NCI-H2196 (cell line): ENCODE measurements around the gene RAB40C.

Experiments used
- DNase-seq: peaks from one replicate; lab custom pipeline; 2025; ENCODE audit not compliant: unreplicated experiment; lab: John Stamatoyannopoulos, UW

Gene RAB40C

DNA sequence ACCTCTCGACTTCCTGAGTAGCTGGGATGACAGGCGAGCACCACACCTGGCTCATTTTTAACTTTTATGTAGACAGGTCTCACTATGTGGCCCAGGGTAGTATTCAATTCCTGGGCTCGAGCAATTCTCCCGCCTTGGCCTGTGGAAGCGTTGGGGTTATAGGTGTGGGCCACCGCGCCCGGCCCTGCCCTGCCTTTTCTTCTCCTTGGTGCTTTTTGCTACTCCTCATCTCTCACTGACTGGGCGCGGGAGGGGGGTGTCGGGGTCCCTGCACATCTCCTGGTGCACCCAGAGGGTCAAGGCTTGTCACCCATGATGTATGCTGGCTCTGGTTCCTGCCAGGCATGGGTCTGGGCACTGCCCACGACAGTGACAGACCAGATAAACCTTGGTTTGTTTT lies 54.7 kb downstream of the RAB40C start:
- DNase-seq = no peak

DNA sequence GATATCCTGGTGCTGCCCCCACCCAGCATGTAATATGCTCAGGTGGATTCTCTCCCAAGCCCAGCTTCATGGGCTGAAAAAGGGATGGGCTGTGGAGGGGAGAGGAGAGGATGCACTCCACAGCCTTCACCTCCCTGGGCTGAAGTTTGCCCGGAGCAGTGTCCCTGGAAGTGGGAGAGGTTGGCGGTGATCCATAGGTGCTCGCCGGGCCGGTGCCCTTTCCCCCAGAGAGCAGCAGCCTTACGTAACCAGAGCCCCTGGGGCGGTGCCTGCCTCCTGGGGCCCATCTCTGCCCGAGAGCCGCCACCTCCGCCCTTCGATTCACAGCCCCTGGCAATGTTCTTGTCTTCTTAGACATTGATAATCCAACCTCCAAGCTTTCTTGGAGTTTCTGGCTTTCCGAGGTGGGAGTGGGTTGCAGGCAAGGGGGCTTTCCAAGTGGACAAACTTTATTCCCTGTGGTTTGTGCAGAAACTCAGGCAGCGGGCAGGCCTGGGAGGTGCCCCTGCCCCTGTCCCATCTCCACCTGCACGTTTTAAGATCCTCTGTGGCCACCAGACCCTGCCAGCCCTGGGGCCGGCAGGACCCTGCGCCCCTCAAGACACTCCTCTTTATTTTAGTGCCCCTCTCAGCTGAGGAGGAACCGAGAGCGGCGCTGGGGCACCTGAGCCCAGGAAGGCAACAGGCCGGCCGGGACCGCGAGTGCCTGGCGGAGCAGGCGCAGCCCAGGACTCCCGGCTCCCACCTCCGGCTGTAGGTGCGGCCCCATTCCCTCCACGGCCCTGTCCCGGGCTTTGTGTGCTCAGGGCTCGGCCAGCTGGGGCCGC lies 56.2 kb downstream of the RAB40C start:
- DNase-seq = no peak

DNA sequence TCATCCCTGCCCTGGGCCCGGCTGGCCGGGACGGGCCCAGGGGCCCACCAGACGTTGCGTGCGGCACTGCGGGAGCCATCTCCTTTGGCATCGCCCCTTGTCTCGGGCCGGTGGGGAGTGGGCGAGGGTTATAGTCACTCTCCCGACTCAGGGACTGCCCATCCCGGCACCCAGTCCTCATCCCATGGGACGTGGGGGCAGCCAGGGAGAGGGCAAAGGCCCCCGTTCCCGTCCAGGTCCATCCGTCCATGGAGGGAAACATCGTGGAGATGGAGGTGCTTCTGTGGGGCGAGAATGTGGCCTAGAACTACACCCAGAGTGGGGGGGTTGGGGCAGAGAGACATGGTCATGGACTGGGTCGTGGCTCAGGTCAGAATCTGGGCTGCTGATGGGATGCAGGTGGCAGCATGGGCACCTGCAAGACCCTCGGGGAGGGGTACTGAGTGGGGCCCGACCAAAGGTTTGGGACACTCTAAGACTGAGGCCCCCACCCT lies 56.9 kb downstream of the RAB40C start:
- DNase-seq = no peak

DNA sequence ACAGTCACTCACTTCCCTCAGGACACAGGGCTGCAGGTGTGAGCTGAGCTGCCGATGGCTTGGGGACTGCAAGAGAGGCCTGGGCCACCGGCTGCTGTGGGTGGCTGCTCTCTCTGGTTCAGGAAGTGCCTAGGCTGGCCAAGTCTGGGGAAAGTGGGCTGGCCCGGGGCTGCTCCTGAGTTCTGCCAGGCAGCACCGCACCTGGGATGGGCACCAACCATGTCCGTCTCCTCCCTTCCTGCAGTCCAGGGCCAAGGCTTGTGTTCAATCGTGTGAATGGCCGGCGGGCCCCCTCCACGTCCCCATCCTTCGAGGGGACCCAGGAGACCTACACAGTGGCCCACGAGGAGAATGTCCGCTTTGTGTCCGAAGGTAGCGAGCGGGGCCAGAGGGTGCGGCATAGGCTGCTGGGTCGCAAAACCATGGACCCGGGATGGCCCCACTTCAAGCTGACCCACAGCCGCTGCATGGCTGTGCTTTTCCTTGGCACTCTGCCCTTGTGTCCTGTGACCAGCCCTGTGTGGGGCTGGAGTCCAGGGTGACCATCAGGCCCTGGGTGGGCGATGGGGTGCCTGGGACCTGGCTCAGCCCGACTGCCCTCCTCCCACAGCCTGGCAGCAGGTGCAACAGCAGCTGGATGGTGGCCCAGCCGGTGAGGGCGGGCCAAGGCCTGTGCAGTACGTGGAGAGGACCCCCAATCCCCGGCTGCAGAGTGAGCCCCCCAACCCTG lies 57.5 kb downstream of the RAB40C start:
- no peak for DNase-seq

DNA sequence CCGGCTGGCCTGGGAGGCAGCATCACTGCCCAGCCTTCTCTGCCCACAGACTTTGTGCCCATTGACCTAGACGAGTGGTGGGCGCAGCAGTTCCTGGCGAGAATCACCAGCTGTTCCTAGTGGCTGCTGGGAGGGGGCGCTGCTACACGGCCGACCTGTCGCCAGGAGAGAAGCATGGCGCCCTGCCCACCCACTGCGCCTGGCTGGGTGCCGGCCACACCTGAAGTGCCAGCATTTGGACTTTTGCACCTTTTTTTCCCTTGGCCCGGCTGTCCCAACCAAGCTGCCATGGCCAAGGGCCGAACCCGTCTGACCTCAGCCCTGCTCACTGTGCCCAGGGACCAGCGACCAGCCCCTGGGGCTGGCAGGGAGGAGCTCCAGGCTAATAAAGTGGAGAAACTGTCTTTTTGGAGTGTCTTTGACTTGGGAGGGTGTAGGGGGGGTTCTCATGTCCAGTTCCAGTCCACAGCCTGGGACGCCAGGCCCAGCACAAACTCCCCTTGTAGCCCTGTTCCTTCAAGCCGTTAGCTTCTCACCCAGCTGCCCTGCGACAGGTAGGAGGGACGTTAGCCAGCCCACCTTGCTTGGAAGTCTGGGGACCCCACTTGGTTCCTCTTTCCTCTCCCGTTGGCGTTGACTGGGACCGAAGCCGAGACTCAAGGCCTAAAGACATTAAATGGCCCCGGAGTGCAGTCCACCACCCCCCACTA lies 58.4 kb downstream of the RAB40C start:
- peak; percentile 76 for DNase-seq

DNA sequence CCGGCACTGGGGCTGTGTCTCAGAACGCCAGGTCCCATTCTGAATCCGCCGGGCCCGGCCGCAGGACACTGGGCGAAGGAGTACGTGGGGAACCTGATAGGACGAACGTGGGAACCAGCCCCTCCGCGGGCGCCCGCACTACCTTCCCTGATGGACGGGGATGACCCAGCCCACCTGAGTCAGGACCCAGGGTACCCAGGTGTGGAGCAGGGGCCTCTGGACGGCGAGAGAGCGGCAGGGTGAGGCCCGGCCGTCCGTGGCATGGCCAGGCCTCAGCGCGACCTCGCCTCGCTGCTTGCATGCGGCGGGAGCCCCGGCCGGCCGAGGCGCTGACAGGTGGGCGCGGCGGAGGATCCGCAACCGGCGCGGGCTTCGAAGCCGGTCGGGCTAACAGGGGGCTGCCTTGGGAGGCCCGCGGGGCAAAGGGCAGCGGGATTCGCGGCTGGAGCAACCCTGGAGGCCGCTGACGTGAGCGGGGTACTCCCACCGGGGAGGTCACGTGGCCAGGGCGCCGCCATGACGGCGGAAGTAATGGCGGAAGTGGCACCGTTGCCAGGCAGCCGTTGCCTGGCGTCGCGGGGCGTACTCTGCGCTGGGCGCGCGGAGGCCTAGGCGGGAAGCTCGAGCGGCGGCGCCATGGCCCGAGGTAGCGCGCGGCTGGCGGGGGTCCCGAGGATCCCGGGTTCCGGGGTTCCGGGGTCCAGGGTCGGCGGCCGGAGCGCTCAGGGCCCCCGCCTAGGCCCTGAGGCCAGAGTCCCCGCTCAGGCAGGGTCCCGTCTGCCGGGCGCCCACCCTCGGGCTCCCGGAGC lies 59.1 kb downstream of the RAB40C start, which contains the start of gene WDR90:
TSS of gene WDR90 (plus strand) at position 585 of the 809 bp plus-strand sequence. CDS start at position 637, 52 bp downstream.
- peak; percentile 98 for DNase-seq

DNA sequence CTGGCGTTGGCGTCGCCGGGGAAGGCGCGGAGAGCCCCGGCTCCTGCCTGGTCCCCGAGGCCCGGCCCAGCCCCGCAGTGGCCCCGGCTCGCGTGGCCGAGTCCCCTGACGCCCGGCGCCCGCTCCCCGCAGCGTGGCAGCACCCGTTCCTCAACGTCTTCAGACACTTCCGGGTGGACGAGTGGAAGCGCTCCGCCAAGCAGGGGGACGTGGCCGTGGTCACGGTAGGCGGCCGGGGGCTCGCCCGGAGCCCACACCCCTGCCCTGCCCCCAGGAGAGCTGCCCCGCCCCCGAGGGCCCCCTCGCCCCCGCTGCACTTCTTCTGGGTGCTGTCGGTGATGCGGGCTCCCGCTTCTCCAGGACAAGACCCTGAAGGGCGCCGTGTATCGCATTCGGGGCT lies 59.8 kb downstream of the RAB40C start:
- DNase-seq = no peak

DNA sequence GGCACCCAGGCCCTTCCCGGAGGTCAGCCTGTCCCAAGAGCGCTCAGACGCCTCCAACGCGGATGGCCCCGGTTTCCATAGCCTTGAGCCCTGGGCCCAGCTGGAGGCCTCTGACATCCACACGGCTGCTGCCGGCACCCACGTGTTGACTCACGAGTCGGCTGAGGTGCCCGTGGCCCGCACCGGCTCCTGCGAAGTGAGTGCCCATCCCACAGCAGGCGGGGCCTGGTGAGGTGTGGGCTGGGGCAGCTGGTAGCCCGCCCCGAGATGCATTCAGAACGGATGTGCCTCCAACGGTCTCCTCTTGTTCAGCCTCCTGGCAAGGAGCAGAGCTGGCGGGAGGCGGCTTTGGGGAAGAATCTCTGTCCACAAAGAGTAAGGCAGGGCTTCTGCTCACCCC lies 62.0 kb downstream of the RAB40C start:
- DNase-seq = no peak

DNA sequence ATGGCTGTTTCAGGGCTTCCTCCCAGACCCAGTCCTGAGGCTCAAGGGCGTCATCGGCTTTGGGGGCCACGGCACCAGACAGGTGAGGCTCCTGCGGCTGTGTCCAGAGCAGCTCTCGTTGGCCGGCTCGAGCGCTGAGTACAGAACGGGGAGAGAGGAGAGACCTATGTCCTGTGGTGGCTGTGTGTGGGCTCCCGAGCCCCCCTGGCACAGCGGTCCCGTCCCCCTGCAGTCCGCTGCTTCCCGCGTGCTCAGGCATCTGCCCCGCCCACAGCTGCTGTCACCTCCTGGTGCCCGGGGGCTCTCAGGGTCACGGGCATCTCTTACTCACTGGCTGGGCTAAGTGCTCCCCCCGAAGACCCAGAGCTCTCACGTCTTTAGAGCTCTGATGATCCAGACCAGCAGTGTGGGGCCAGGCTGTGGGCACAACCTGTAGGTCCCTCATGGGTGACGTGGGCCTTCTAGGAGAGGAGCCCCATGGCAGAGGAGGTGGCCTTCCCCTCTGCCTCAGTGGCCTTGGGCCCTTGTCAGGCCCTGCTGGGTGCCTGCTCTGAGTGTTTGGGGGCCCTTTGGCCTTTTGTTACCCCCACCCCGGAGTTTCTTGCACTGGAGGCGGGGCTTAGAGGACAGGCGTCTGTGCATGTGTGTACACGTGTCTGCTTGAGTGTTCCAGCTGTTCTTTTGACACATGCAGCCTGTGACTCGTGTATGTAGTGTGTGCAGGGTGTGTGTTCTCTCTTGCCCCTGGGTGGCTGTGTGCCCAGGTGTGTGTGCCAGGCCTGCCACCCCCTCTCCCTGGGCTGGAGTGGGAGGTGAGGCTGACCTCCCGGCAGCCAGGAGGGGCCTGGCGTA lies 62.8 kb downstream of the RAB40C start:
- DNase-seq = no peak

DNA sequence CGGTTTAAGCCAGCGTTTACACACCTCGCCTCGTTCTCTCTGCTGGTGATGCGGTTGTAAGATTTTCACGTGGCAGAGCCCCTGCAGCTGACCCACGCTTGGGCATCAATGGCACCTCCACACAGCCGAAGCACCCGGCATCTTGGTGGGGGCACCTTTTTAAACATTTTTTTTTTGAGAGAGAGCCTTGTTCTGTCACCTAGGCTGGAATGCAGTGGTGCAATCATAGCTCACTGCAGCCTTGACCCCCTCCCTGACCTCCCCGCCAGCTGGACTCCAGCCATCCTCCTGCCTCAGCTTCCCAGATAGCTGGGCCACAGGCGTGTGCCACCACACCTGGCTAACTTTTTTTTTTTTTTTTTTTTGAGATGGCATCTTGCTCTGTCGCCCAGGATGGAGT lies 64.2 kb downstream of the RAB40C start:
- DNase-seq = no peak

DNA sequence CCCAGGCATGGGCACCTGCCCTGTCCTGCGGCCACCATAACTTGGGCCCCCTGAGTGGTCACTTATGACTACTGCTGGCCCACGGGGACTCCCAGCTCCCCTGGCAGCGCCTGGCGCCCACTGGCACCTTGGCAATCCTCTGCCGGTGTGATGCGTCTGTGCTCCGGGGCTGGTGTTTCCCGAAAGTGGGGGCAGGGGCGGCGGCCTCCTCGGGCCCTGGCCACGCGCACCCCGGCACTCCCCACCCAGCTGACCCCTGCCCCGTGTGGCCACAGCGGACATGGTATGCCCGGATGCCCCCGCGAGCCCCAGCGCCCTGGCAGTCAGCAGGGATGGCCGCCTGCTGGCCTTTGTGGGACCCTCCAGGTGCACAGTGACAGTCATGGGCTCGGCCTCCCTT lies 67.6 kb downstream of the RAB40C start:
- DNase-seq = no peak

DNA sequence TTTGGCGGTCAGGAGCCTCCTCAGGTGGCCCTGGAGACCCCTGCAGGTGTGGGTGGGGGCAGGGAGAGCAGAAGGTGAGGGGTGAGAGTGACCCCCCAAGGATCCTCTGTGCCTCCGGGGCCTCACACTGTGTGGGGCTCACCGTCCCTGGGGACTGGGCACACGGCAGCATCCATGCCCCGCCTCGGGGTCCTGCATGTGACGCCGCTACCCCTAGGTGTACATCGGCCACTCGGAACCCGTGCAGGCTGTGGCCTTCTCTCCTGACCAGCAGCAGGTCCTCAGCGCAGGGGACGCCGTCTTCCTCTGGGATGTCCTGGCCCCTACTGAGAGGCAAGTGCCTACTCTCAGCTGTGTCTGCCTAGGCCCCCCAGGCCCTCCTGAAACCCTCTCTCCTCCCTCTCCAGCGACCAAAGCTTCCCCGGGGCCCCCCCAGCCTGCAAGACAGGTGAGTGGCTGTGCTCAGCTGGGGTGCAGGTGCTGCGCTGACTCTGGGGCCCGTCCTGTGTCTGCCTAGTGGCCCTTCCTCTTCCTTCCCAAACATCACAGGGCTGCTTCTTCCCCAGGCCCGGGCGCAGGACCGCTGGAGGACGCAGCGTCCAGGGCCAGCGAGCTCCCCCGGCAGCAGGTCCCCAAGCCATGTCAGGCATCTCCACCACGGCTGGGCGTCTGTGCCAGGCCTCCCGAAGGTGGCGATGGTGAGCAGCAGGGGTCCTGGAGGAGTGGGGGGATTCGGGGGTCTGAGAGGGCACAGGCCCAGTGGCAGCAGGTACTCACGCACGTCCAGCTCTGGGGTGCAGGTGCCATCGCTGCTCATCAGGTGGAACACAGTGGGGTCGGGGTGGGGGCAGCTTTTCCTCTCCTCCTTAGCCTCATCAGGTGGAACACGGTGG lies 69.1 kb downstream of the RAB40C start:
- DNase-seq = no peak

DNA sequence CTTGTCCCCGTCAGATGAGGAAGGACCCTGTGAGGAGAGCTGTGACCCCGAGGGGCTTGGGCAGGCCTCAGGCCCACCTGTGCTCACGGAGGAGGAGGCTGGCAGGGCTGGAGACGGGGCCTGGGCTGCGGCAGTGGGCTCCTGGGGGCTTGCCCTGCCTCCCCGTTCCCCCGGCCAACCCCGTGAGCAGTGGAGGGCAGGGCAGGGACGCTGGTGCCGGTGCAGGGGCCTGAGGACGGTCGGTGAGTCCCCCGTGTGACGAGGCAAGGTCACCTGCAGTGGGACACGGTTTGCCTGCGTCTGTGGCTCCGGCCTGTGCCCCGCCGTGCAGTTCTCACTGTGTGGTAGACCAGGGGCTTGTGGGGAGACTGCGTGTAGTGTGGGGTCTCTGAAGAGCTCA lies 69.8 kb downstream of the RAB40C start:
- no peak for DNase-seq

DNA sequence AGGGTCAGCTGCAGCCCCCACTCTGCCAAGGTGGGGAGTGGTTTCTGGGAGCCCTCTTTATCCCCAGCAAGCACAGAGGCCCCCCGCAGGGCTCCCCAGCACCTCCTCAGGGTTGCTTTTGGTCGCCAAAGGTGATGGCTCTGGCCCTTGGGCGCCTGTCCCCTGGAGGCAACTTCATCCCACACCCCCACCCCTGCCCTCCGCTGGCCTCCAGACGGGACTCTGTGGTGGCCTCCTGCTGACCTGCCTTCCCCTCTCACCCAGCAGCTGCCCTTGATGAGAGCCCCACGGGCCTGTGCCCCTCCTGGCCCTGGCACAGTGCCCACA lies 70.2 kb downstream of the RAB40C start:
- DNase-seq = no peak

DNA sequence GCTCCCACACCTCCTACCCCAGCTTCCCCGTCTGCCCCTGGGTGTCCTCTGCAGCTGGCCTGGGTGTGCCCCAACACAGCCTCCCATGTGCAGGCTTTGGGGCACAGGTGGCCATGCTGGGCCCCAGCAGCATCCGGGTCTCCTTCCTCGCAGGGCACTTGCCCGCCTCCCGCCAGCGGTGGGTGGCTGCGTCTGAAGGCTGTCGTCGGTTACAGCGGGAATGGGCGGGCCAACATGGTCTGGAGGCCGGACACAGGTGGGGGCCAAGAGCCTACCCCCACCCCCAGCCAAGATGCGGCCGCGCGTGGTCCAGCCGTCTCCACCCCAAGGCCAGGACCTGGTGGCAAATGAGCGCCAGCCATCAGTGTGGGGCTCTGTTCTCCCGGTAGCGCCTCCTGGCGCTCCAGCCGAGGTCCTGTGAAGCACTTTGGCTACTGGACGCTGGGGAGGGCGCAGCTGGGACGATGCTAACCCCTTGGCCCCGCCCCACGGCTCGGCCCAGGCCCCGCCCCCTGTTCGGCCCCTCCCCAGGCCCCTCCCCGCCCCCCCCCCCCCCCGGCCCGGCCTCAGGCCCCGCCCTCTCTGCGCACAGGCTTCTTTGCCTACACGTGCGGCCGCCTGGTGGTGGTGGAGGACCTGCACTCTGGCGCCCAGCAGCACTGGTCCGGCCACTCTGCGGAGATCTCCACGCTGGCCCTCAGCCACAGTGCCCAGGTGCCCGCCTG lies 70.8 kb downstream of the RAB40C start:
- peak; percentile 96 for DNase-seq

DNA sequence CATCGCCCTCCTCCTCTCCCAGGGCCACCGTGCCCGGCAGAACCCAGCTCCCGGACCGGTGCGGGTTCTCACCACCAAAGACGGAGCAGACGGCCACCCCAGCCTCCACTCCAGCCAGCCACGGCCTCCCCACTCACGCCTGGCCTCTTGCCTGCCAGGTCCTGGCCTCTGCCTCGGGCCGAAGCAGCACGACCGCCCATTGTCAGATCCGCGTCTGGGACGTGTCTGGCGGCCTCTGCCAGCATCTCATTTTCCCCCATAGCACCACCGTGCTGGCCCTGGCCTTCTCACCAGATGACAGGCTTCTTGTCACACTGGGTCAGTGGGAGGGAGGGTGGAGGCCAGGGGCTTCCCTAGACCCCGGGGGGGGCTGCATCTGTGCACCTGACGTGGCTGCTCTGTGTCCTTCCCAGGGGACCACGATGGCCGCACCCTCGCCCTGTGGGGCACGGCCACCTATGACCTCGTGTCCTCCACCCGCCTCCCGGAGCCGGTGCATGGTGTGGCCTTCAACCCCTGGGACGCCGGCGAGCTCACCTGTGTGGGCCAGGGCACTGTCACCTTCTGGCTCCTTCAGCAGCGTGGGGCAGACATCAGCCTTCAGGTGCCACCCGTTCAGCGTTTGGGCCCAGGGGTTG lies 71.4 kb downstream of the RAB40C start:
- no peak for DNase-seq

DNA sequence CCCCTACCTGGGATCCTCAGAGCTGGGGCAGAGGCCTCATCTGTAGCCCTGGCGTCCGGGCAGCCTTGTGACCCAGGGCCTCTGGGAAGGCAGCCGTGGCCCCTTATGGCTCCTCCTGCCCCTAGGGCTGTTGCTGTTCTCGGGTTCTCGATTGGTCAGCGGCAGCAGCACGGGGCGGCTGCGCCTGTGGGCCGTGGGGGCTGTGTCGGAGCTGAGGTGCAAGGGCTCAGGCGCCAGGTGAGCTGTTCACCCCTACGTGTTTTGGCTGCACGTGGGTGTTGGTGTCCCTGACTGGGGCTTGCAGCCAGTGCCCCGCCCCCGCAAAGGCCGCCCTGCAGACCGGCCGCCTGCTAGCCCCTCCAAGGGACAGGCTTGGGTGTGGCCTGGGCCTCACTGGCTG lies 72.2 kb downstream of the RAB40C start:
- DNase-seq = no peak

DNA sequence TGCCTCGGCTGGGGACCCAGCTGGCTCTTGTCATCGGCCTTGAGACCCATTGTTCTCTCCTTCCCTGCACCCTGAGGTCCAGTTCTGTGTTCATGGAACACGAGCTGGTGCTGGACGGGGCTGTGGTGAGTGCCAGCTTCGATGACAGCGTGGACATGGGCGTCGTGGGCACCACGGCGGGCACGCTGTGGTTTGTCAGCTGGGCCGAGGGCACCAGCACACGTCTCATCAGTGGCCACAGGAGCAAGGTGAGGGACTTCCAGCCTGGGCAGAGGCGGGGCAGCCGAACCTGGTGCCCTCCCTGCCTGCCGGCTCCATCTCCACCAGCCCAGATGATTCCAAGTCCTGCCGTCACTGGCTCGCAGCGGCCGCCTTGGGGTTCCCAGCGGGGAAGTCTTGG lies 72.7 kb downstream of the RAB40C start:
- no peak for DNase-seq
